ENCODE data around the gene ARMC6. TPM values are rescaled to one million over a fixed set of nuclear protein-coding genes. Genes with fewer than 3 reads are reported as not detected.
A peak's percentile ranks its signal among the peaks of the same experiment; 100 is the strongest.
"Not testable (repeated sequence)": the region's sequence is repeated elsewhere in the genome, so short reads cannot be mapped to it uniquely, and the experiment has no call there.

Gene ARMC6
- total RNA-seq, 1 donor from 2014 or later = 32.8 TPM

DNA sequence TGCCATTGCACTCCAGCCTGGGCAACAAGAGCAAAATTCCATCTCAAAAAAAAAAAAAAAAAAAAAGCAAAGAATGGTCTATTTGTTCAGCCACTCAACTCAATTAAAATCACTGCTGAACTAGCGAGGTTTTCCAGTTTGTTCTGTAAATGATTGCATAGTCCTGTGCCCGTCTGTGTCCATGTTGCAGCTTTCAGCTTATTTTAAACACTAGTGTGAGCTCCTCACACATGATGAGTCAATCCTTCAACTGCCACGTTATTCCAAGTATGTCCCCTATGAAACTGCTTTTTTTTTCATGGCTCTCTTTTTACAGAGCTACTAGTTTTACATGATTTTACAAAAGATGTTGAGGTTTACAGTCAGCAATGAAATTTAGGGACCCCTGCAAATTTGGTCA is 12.3 kb upstream of the ARMC6 start:
- TF ChIP-seq, protein P1, sequence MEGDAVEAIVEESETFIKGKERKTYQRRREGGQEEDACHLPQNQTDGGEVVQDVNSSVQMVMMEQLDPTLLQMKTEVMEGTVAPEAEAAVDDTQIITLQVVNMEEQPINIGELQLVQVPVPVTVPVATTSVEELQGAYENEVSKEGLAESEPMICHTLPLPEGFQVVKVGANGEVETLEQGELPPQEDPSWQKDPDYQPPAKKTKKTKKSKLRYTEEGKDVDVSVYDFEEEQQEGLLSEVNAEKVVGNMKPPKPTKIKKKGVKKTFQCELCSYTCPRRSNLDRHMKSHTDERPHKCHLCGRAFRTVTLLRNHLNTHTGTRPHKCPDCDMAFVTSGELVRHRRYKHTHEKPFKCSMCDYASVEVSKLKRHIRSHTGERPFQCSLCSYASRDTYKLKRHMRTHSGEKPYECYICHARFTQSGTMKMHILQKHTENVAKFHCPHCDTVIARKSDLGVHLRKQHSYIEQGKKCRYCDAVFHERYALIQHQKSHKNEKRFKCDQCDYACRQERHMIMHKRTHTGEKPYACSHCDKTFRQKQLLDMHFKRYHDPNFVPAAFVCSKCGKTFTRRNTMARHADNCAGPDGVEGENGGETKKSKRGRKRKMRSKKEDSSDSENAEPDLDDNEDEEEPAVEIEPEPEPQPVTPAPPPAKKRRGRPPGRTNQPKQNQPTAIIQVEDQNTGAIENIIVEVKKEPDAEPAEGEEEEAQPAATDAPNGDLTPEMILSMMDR (IDR thresholded peaks at IDR 0.05; ENCODE audit: partially characterized antibody, unreplicated experiment) = no peak
- DNase-seq = no peak
- no peak overlapping the region for H3K4me3 Mint-ChIP-seq (ENCODE audit: unreplicated experiment)
- H3K27ac Mint-ChIP-seq (ENCODE audit: unreplicated experiment) = no peak overlapping the region
- no peaks in the 10 kb centered on the region for H3K36me3 Mint-ChIP-seq (ENCODE audit: unreplicated experiment)
- H3K9me3 Mint-ChIP-seq (ENCODE audit: unreplicated experiment) = no peaks in the 10 kb centered on the region
- no peaks in the 10 kb centered on the region for H3K27me3 Mint-ChIP-seq (ENCODE audit: unreplicated experiment)
- no peaks in the 10 kb centered on the region for H3K4me1 Mint-ChIP-seq (ENCODE audit: low read depth, unreplicated experiment)

GRCh38 chr19:19022380-19022961 is 10.9 kb upstream of the ARMC6 start:
- no peak overlapping the region for H3K4me3 Mint-ChIP-seq (ENCODE audit: unreplicated experiment)
- DNase-seq = no peak
- peak overlapping the region; percentile 12 for H3K27ac Mint-ChIP-seq (ENCODE audit: unreplicated experiment)
- no peaks in the 10 kb centered on the region for H3K36me3 Mint-ChIP-seq (ENCODE audit: unreplicated experiment)
- no peaks in the 10 kb centered on the region for H3K27me3 Mint-ChIP-seq (ENCODE audit: unreplicated experiment)
- no peaks in the 10 kb centered on the region for H3K4me1 Mint-ChIP-seq (ENCODE audit: low read depth, unreplicated experiment)
- H3K9me3 Mint-ChIP-seq (ENCODE audit: unreplicated experiment) = no peaks in the 10 kb centered on the region
- TF ChIP-seq, protein P1 (IDR thresholded peaks at IDR 0.05; ENCODE audit: partially characterized antibody, unreplicated experiment) = no peak

- not testable (repeated sequence) for H3K27ac Mint-ChIP-seq (ENCODE audit: unreplicated experiment); H3K27me3 Mint-ChIP-seq (ENCODE audit: unreplicated experiment); H3K4me1 Mint-ChIP-seq (ENCODE audit: low read depth, unreplicated experiment); H3K4me3 Mint-ChIP-seq (ENCODE audit: unreplicated experiment); H3K36me3 Mint-ChIP-seq (ENCODE audit: unreplicated experiment); DNase-seq; H3K9me3 Mint-ChIP-seq (ENCODE audit: unreplicated experiment)
These were observed 10.0 kb upstream of the ARMC6 start for GRCh38 chr19:19023376-19023775.

DNA sequence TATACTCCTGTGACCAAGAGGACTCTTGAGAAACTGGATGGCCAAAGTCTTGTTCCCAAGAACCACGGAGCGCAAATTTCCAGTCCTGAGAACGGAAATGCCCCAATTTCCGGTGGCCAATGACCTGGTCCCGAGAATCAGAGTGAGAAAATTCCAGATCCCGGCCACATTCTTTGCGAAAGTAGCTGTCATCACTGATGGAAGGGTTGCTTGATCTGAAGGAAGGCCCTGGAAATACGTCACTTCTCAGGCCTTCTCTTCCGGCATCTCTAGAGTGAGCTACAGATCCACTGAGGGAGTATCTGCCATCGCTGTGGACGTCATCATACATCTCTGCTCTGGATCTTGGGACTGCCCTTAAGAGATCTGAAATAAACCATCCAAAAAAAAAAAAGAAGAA is 7.5 kb upstream of the ARMC6 start:
- no peak for DNase-seq
- Mint-ChIP-seq H3K27me3 (ENCODE audit: unreplicated experiment) (no peaks in the 10 kb centered on the region), H3K9me3 (ENCODE audit: unreplicated experiment) (no peaks in the 10 kb centered on the region), H3K4me3 (ENCODE audit: unreplicated experiment) (no peak overlapping the region), H3K36me3 (ENCODE audit: unreplicated experiment) (no peaks in the 10 kb centered on the region), H3K4me1 (ENCODE audit: low read depth, unreplicated experiment) (no peaks in the 10 kb centered on the region), H3K27ac (ENCODE audit: unreplicated experiment) (no peak overlapping the region)
- TF ChIP-seq, protein P1 (IDR thresholded peaks at IDR 0.05; ENCODE audit: partially characterized antibody, unreplicated experiment) = no peak

GRCh38 chr19:19026299-19026971 is 7.0 kb upstream of the ARMC6 start:
- Mint-ChIP-seq H3K27ac (ENCODE audit: unreplicated experiment) (no peak overlapping the region), H3K4me1 (ENCODE audit: low read depth, unreplicated experiment) (no peaks in the 10 kb centered on the region), H3K9me3 (ENCODE audit: unreplicated experiment) (no peaks in the 10 kb centered on the region), H3K4me3 (ENCODE audit: unreplicated experiment) (no peak overlapping the region), H3K36me3 (ENCODE audit: unreplicated experiment) (no peaks in the 10 kb centered on the region), H3K27me3 (ENCODE audit: unreplicated experiment) (no peaks in the 10 kb centered on the region)
- no peak for DNase-seq
- TF ChIP-seq, protein P1 (IDR thresholded peaks at IDR 0.05; ENCODE audit: partially characterized antibody, unreplicated experiment) = no peak
